Ishikawa (cell line): ENCODE measurements around the gene KIAA0825.

Source experiments
- CEBPB ChIP-seq: IDR thresholded peaks from 2 replicates; pipeline ENCODE4 v1.6.1; 2012
- CREB1 ChIP-seq: IDR thresholded peaks from 2 replicates; pipeline ENCODE4 v1.6.1; 2012; ENCODE audit warnings: low read depth
- EGR1 ChIP-seq: IDR thresholded peaks from 2 replicates; pipeline ENCODE4 v1.6.1; 2012
- EP300 ChIP-seq: IDR thresholded peaks from 2 replicates; pipeline ENCODE4 v1.6.1; 2012; ENCODE audit warnings: borderline replicate concordance
- FOXM1 ChIP-seq: IDR thresholded peaks from 2 replicates; pipeline ENCODE4 v1.6.1; 2012; ENCODE audit warnings: low read depth, borderline replicate concordance
- NFIC ChIP-seq: IDR thresholded peaks from 2 replicates; pipeline ENCODE4 v1.6.1; 2012
- RAD21 ChIP-seq: IDR thresholded peaks from 2 replicates; pipeline ENCODE4 v1.6.1; 2012; ENCODE audit warnings: low read depth
- TAF1 ChIP-seq: IDR thresholded peaks from 2 replicates; pipeline ENCODE4 v1.6.1; 2012; ENCODE audit warnings: low read depth, mild to moderate bottlenecking
- TCF12 ChIP-seq: IDR thresholded peaks from 2 replicates; pipeline ENCODE4 v1.6.1; 2012; ENCODE audit warnings: low read depth
- TEAD4 ChIP-seq: IDR thresholded peaks from 2 replicates; pipeline ENCODE4 v1.6.1; 2012
- YY1 ChIP-seq: IDR thresholded peaks from 2 replicates; pipeline ENCODE4 v1.6.1; 2012; ENCODE audit warnings: low read depth
- ZBTB7A ChIP-seq: IDR thresholded peaks from 2 replicates; pipeline ENCODE4 v1.6.1; 2012; ENCODE audit warnings: low read depth
- TF ChIP-seq, protein P1 (sequence below): IDR thresholded peaks from 2 replicates; pipeline ENCODE4 v1.6.1; 2012; ENCODE audit warnings: low read depth, mild to moderate bottlenecking
- TF ChIP-seq, protein P2 (sequence below): IDR thresholded peaks from 2 replicates; pipeline ENCODE4 v1.6.1; 2012

DNA sequence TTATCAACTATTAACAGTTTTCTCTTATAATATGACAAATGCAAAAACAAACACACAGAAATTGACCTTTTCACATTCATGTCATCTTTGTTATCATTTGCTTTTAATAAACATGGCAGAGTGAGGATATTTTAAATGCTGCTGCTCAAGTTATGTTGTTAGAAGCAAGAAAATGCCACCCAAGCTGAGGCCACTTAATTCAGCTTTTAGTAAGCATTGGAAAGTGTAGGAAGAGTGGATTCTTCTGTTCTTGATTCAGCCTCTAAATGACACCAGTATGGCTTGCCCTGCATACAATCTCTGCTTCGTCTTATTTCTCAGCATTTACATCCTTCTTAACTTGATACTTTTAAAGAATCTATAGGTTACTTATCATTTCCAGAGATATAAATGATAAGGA lies 456.6 kb downstream of the KIAA0825 start:
- TF ChIP-seq TCF12 (no peak), EP300 (no peak), CREB1 (no peak), TAF1 (no peak), YY1 (no peak), RAD21 (no peak), EGR1 (no peak), ZBTB7A (no peak), FOXM1 (no peak), CEBPB (no peak), NFIC (no peak), TEAD4 (no peak)
- TF ChIP-seq, protein P1, sequence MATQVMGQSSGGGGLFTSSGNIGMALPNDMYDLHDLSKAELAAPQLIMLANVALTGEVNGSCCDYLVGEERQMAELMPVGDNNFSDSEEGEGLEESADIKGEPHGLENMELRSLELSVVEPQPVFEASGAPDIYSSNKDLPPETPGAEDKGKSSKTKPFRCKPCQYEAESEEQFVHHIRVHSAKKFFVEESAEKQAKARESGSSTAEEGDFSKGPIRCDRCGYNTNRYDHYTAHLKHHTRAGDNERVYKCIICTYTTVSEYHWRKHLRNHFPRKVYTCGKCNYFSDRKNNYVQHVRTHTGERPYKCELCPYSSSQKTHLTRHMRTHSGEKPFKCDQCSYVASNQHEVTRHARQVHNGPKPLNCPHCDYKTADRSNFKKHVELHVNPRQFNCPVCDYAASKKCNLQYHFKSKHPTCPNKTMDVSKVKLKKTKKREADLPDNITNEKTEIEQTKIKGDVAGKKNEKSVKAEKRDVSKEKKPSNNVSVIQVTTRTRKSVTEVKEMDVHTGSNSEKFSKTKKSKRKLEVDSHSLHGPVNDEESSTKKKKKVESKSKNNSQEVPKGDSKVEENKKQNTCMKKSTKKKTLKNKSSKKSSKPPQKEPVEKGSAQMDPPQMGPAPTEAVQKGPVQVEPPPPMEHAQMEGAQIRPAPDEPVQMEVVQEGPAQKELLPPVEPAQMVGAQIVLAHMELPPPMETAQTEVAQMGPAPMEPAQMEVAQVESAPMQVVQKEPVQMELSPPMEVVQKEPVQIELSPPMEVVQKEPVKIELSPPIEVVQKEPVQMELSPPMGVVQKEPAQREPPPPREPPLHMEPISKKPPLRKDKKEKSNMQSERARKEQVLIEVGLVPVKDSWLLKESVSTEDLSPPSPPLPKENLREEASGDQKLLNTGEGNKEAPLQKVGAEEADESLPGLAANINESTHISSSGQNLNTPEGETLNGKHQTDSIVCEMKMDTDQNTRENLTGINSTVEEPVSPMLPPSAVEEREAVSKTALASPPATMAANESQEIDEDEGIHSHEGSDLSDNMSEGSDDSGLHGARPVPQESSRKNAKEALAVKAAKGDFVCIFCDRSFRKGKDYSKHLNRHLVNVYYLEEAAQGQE = no peak
- TF ChIP-seq, protein P2, sequence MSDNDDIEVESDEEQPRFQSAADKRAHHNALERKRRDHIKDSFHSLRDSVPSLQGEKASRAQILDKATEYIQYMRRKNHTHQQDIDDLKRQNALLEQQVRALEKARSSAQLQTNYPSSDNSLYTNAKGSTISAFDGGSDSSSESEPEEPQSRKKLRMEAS = no peak
